HepG2 (cell line): Measurements from ENCODE around the gene GJA5. TPM values are rescaled to one million over a fixed set of nuclear protein-coding genes. Genes with fewer than 3 reads are reported as not detected.

Experiments used
- ATAC-seq: fragments of 200-7000 bp; cut with Tn5 transposase; 3 replicates; pipeline ENCODE4 v1.9.1; 2020; ENCODE audit warnings: mild to moderate bottlenecking, moderate library complexity
- BruUV-seq: library from RNA; stranded (reverse); fragments of 400-500 nt; replicated peaks from 2 replicates; lab custom pipeline; 2021; lab: Mats Ljungman, UMichigan
- CTCF ChIA-PET: fragments of 300-600 bp; formaldehyde crosslinking; extraction: SDS; loops from one replicate; lab custom pipeline; 2021; ENCODE audit warnings: low total read pairs, inconsistent platforms, low intra/inter-chr PET ratio; lab: Yijun Ruan, JAX
- POLR2A ChIA-PET: fragments of 350-600 bp; sonication (Branson Sonifier 250); formaldehyde crosslinking; loops from one replicate; lab custom pipeline; 2020; ENCODE audit warnings: antibody characterized with exemption, inconsistent platforms; lab: Yijun Ruan, JAX
- DNase-seq: peaks from one replicate; pipeline ENCODE4 v3.0.0-alpha.2; 2015; ENCODE audit warnings: low spot score
- FAIRE-seq: peaks from 3 replicates; lab custom pipeline; 2011; peaks lifted over from hg19 to GRCh38; lab: Jason Lieb, UNC
- H2AFZ ChIP-seq: one replicate; pipeline ENCODE4 v1.6.1; 2011; ENCODE audit warnings: low read length, inconsistent platforms
- H3K27ac ChIP-seq: fragments of 300-600 bp; 3 replicates; pipeline ENCODE4 v1.8.0; 2011; ENCODE audit warnings: mixed run types, mild to moderate bottlenecking, mixed read lengths, low read length, inconsistent platforms; ENCODE audit not compliant: insufficient read depth; ENCODE audit errors: extremely low read length
- H3K27me3 ChIP-seq, 2 experiments: fragments of 200-600 bp in 1 of 2; 2 replicates in 1 of 2; 3 replicates in 1 of 2; pipeline versions ENCODE4 v1.6.0 to v1.8.0; 2011; ENCODE audit warnings: low read length in 2 of 2, mild to moderate bottlenecking in 2 of 2, moderate library complexity in 2 of 2, inconsistent platforms in 1 of 2; ENCODE audit not compliant: insufficient read depth in 2 of 2, control insufficient read depth in 1 of 2
- H3K36me3 ChIP-seq, 2 experiments: fragments of 200-600 bp in 1 of 2; replicated peaks in 1 of 2; 2 replicates in 1 of 2; 3 replicates in 1 of 2; pipeline versions ENCODE4 v1.5.1 to v1.8.0; 2011; ENCODE audit warnings: low read length in 2 of 2, inconsistent platforms in 1 of 2; ENCODE audit not compliant: insufficient read depth in 2 of 2, control insufficient read depth in 1 of 2
- H3K4me1 ChIP-seq: 2 replicates; pipeline ENCODE4 v1.5.1; 2012; ENCODE audit warnings: low read length, inconsistent platforms; ENCODE audit not compliant: insufficient read depth
- H3K4me2 ChIP-seq: 2 replicates; pipeline ENCODE4 v1.6.0; 2011; ENCODE audit warnings: low read depth, low read length, inconsistent platforms
- H3K4me3 ChIP-seq, 3 experiments: fragments of 200-600 bp in 1 of 3; sonication (generic), shearing (Covaris generic) in 1 of 3; replicated peaks in 1 of 3; 2 replicates each; pipeline ENCODE4 v1.5.1; 2011 to 2016; ENCODE audit warnings: low read length in 3 of 3, inconsistent platforms in 2 of 3, low read depth in 2 of 3, mild to moderate bottlenecking in 2 of 3, control low read depth in 1 of 3, mixed read lengths in 1 of 3; ENCODE audit not compliant: insufficient read depth in 1 of 3
- H3K79me2 ChIP-seq: one replicate; pipeline ENCODE4 v1.6.1; 2011; ENCODE audit warnings: low read length, inconsistent platforms; ENCODE audit not compliant: insufficient read depth
- H3K9ac ChIP-seq: 2 replicates; pipeline ENCODE4 v1.6.0; 2011; ENCODE audit warnings: mild to moderate bottlenecking, low read depth, low read length, inconsistent platforms; ENCODE audit not compliant: insufficient read depth
- H3K9me3 ChIP-seq: 2 replicates; pipeline ENCODE4 v1.5.1; 2012; ENCODE audit warnings: mild to moderate bottlenecking, low read length
- H4K20me1 ChIP-seq: 2 replicates; pipeline ENCODE4 v1.6.0; 2011; ENCODE audit warnings: inconsistent platforms, mild to moderate bottlenecking, low read length, moderate library complexity; ENCODE audit not compliant: insufficient read depth
- CREB1 ChIP-seq, 2 experiments: fragments of 450-650 bp in 1 of 2; IDR thresholded peaks; 2 replicates each; pipeline ENCODE4 v1.6.1; 2016 to 2017; ENCODE audit warnings: control low read depth in 1 of 2, mild to moderate bottlenecking in 1 of 2, missing compliant biosample characterization in 1 of 2, missing genetic modification characterization in 1 of 2
- FOSL2 ChIP-seq: sonication (generic); formaldehyde crosslinking; IDR thresholded peaks from 2 replicates; pipeline ENCODE4 v1.4.0; 2020; ENCODE audit warnings: missing genetic modification reagents
- MAFF ChIP-seq: IDR thresholded peaks from 2 replicates; pipeline ENCODE4 v1.6.1; 2011; ENCODE audit warnings: low read depth, low read length, improper control_type of control experiment
- MAFG ChIP-seq: sonication (generic); formaldehyde crosslinking; IDR thresholded peaks from 2 replicates; pipeline ENCODE4 v1.5.1; 2020; ENCODE audit warnings: mild to moderate bottlenecking, missing genetic modification reagents
- MAFK ChIP-seq, 2 experiments: IDR thresholded peaks in 1 of 2; conservative IDR thresholded peaks in 1 of 2; 2 replicates each; pipeline ENCODE4 v1.6.1; 2011; ENCODE audit warnings: improper control_type of control experiment in 2 of 2, low read length in 2 of 2
- NFE2 ChIP-seq: sonication (generic); formaldehyde crosslinking; IDR thresholded peaks from 2 replicates; pipeline ENCODE4 v1.4.0; 2020; ENCODE audit warnings: missing genetic modification reagents
- NFE2L2 ChIP-seq: fragments of 150-350 bp; IDR thresholded peaks from 2 replicates; pipeline ENCODE4 v1.6.1; 2014; ENCODE audit warnings: low read length
- SAP130 ChIP-seq: IDR thresholded peaks from 2 replicates; pipeline ENCODE4 v1.6.1; 2016; ENCODE audit warnings: low read depth
- SOX13 ChIP-seq, 3 experiments: fragments of 450-650 bp in 1 of 3; sonication (generic) in 1 of 3; formaldehyde crosslinking in 1 of 3; IDR thresholded peaks in 2 of 3; conservative IDR thresholded peaks in 1 of 3; 2 replicates each; pipeline versions ENCODE4 v1.5.0 to v1.6.1; 2016 to 2020; ENCODE audit warnings: antibody characterized with exemption in 1 of 3, mild to moderate bottlenecking in 1 of 3, missing compliant biosample characterization in 1 of 3, missing genetic modification reagents in 1 of 3, moderate library complexity in 1 of 3
- TFAP4 ChIP-seq: sonication (generic); IDR thresholded peaks from 2 replicates; pipeline ENCODE4 v1.6.1; 2016; ENCODE audit warnings: low read depth, borderline replicate concordance
- TOE1 ChIP-seq: sonication (generic); formaldehyde crosslinking; IDR thresholded peaks from 2 replicates; pipeline ENCODE4 v1.4.0; 2020; ENCODE audit warnings: mild to moderate bottlenecking, missing genetic modification reagents
- U2AF2 ChIP-seq: fragments of 200-400 bp; formaldehyde crosslinking; IDR thresholded peaks from 2 replicates; pipeline ENCODE4 v1.6.1; 2017; ENCODE audit warnings: low read depth, mild to moderate bottlenecking, low read length
- ZBTB20 ChIP-seq: sonication (generic); formaldehyde crosslinking; IDR thresholded peaks from 2 replicates; pipeline ENCODE4 v1.8.1; 2023; ENCODE audit warnings: missing genetic modification reagents, low read depth, mild to moderate bottlenecking, borderline replicate concordance
- ZNF280D ChIP-seq: sonication (generic); formaldehyde crosslinking; IDR thresholded peaks from 2 replicates; pipeline ENCODE4 v1.5.1; 2020; ENCODE audit warnings: mild to moderate bottlenecking, missing genetic modification reagents
- ZNF432 ChIP-seq: sonication (generic); formaldehyde crosslinking; IDR thresholded peaks from 2 replicates; pipeline ENCODE4 v1.5.0; 2020; ENCODE audit warnings: missing genetic modification reagents, mild to moderate bottlenecking, borderline replicate concordance
- ZNF451 ChIP-seq: sonication (generic); formaldehyde crosslinking; IDR thresholded peaks from 2 replicates; pipeline ENCODE4 v1.5.0; 2020; ENCODE audit warnings: mild to moderate bottlenecking, missing genetic modification reagents
- ZNF556 ChIP-seq: sonication (generic); formaldehyde crosslinking; IDR thresholded peaks from 2 replicates; pipeline ENCODE4 v1.4.0; 2020; ENCODE audit warnings: mild to moderate bottlenecking, missing genetic modification reagents, borderline replicate concordance
- ZNF567 ChIP-seq: sonication (generic); formaldehyde crosslinking; IDR thresholded peaks from 2 replicates; pipeline ENCODE4 v1.8.1; 2023; ENCODE audit warnings: mild to moderate bottlenecking, missing genetic modification reagents, borderline replicate concordance
- ZSCAN31 ChIP-seq: sonication (generic); formaldehyde crosslinking; IDR thresholded peaks from 2 replicates; pipeline ENCODE4 v1.5.0; 2020; ENCODE audit warnings: low read depth, mild to moderate bottlenecking, missing genetic modification reagents
- WGBS: methylation state at CpG from one replicate; pipeline ENCODE4 v1.1.6; 2017; ENCODE audit warnings: low lambda C conversion rate; 5-methylcytosine and 5-hydroxymethylcytosine counted together
- in situ Hi-C: cut with HindIII; loops from 2 replicates; pipeline ENCODE4 v1.10.0; 2017; ENCODE audit warnings: low pct_unique_long_range_greater_than_20kb; ENCODE audit not compliant: extremely low pct_ligation_motif_present
- intact Hi-C: fragments of 100-400 bp; cut with micrococcal nuclease; formaldehyde crosslinking; loops from one replicate; pipeline ENCODE4 v1.10.0; 2022; ENCODE audit not compliant: unreplicated experiment
- polyA plus RNA-seq, 8 experiments: library from polyadenylated mRNA; depleted of rRNA in 3 of 8; stranded (reverse) in 7 of 8; unstranded in 1 of 8; fragments of >200 nt; fragmentation: Illumina TruSeq in 4 of 8; extraction: Trizol in 4 of 8; gene quantifications; 2 replicates each; pipeline versions ENCODE4 v1.2.1 to v1.2.3, GENCODE V29; 2011 to 2016; ENCODE audit warnings: low read depth in 4 of 8, missing spikeins in 1 of 8, mixed read lengths in 1 of 8; ENCODE audit not compliant: insufficient read depth in 1 of 8
- total RNA-seq, 5 experiments: library from RNA; depleted of rRNA; stranded (reverse); fragments of >200 nt; fragmentation: Illumina TruSeq; extraction: Trizol; gene quantifications; 2 replicates each; pipeline ENCODE4 v1.2.3, GENCODE V29; 2016; ENCODE audit warnings: low read depth in 1 of 5

GJA5 gene
- total and polyA plus RNA-seq, 2 of the 13 experiments (the other 11 are each of a cell fraction or from before 2014, with no cell fraction given) = not detected

- Histone ChIP-seq H3K9me3 (no peaks in the 10 kb centered on the region), H3K4me2 (0 out of 2 replicates have a peak overlapping the region, but pooled peaks have one; percentile 14), H3K4me1 (peaks cover 38% of the 10 kb centered on the region), H3K9ac (no peak overlapping the region), H4K20me1 (no peaks in the 10 kb centered on the region), H3K27ac (no peak overlapping the region), H3K36me3 (no peaks in the 10 kb centered on the region), H3K27me3 (peaks cover 0 to 10% of the 10 kb centered on the region in 2 experiments; a peak in 1 of 5 replicates), H3K4me3 (no peak overlapping the region), H3K79me2 (no peaks in the 10 kb centered on the region), H2AFZ (no peak overlapping the region)
- no TSS peak for BruUV-seq
- DNase-seq (peak; percentile 46), FAIRE-seq (no peak), ATAC-seq (no peak; the same call in 2 of the 3 replicates)
- intact Hi-C loops (no loop called here), in situ Hi-C loops (no loop called here)
- POLR2A ChIA-PET = no interaction called here
- 49% methylated on average over 7 of the region's 7 CpGs for WGBS
- CTCF ChIA-PET = no interaction called here
- TF ChIP-seq NFE2 (peak; percentile 87), TOE1 (CRISPR knock-in tag) (no peak), FOSL2 (peak; percentile 42), CREB1 (IDR thresholded peaks at IDR 0.05) (no peak), CREB1 (CRISPR knock-in tag; IDR thresholded peaks at IDR 0.05) (no peak), ZSCAN31 (CRISPR knock-in tag) (peak; percentile 99), ZNF451 (CRISPR knock-in tag) (no peak), ZNF567 (CRISPR knock-in tag) (no peak), NFE2L2 (peak; percentile 99), SOX13 (IDR thresholded peaks at IDR 0.05) (no peak), SOX13 (CRISPR knock-in tag; conservative IDR thresholded peaks at IDR 0.05 in 1 of 2, IDR thresholded peaks at IDR 0.05 in 1 of 2) (0 out of 4 replicates have a peak, but pooled peaks of 1 of the 2 experiments have one; percentile 16), ZBTB20 (CRISPR knock-in tag) (no peak), TFAP4 (peak; percentile 73; the same call in 1 of the 2 replicates), MAFK (conservative IDR thresholded peaks at IDR 0.05 in 1 of 2, IDR thresholded peaks at IDR 0.05 in 1 of 2; ENCODE audit: low read length in 2 of 2) (peak; percentile 85 to 91), SAP130 (CRISPR knock-in tag) (0 out of 2 replicates have a peak, but pooled peaks have one; percentile 17), U2AF2 (no peak), ZNF556 (no peak), MAFG (peak; percentile 26; the same call in 1 of the 2 replicates), ZNF280D (CRISPR knock-in tag) (0 out of 2 replicates have a peak, but pooled peaks have one; percentile 25), ZNF432 (no peak), MAFF (peak; percentile 80)
These were observed 41.2 kb downstream of the GJA5 start for GRCh38 chr1:147719029-147719698.
